Suprapubic skin (tissue), 4 donors: ENCODE results near the gene PNRC2.

Experiments
- CTCF ChIP-seq, 2 donors: fragments of 200-600 bp in 1 of 2; fragments of 450-650 bp in 1 of 2; sonication (generic) in 1 of 2; IDR thresholded peaks; one replicate each; pipeline ENCODE4 v1.5.1; 2016 to 2019; ENCODE audit warnings: antibody characterized with exemption in 2 of 2, mild to moderate bottlenecking in 1 of 2, moderate library complexity in 1 of 2
- EP300 ChIP-seq: sonication (generic); formaldehyde crosslinking; IDR thresholded peaks from one replicate; pipeline ENCODE4 v1.6.1; 2017; ENCODE audit warnings: antibody characterized with exemption
- POLR2A ChIP-seq, 2 donors: fragments of 450-650 bp; IDR thresholded peaks; one replicate each; pipeline ENCODE4 v1.6.1; 2017; ENCODE audit warnings: antibody characterized with exemption in 2 of 2, mild to moderate bottlenecking in 2 of 2, moderate library complexity in 2 of 2
- POLR2AphosphoS5 ChIP-seq, 3 donors: sonication (generic); formaldehyde crosslinking; IDR thresholded peaks; one replicate each; pipeline ENCODE4 v1.6.1; 2017; ENCODE audit warnings: antibody characterized with exemption in 3 of 3

GRCh38 chr1:23980728-23981070, 21.1 kb downstream of the PNRC2 start:
- no peak for TF ChIP-seq CTCF (IDR thresholded peaks at IDR 0.05)
- no peak for TF ChIP-seq EP300
- no peak for TF ChIP-seq POLR2A (IDR thresholded peaks at IDR 0.05)
- TF ChIP-seq POLR2AphosphoS5 (IDR thresholded peaks at IDR 0.05): no peak
